ENCODE data around the gene COBLL1.

- no peak for TF ChIP-seq POLR2A (IDR thresholded peaks at IDR 0.05)
- TF ChIP-seq, protein P1, sequence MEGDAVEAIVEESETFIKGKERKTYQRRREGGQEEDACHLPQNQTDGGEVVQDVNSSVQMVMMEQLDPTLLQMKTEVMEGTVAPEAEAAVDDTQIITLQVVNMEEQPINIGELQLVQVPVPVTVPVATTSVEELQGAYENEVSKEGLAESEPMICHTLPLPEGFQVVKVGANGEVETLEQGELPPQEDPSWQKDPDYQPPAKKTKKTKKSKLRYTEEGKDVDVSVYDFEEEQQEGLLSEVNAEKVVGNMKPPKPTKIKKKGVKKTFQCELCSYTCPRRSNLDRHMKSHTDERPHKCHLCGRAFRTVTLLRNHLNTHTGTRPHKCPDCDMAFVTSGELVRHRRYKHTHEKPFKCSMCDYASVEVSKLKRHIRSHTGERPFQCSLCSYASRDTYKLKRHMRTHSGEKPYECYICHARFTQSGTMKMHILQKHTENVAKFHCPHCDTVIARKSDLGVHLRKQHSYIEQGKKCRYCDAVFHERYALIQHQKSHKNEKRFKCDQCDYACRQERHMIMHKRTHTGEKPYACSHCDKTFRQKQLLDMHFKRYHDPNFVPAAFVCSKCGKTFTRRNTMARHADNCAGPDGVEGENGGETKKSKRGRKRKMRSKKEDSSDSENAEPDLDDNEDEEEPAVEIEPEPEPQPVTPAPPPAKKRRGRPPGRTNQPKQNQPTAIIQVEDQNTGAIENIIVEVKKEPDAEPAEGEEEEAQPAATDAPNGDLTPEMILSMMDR (IDR thresholded peaks at IDR 0.05), result no peak
Measured at GRCh38 chr2:164742738-164743317, 98.8 kb downstream of the COBLL1 start.

Data from heart left ventricle (tissue), 13 donors.